RPMI7951 (cell line): ENCODE data around the gene SDK1. TPM values are rescaled to one million over a fixed set of nuclear protein-coding genes. Genes with fewer than 3 reads are reported as not detected.

Experiments
- DNase-seq: peaks from one replicate; pipeline ENCODE4 v3.0.0-alpha.2; 2012; ENCODE audit warnings: low read depth
- total RNA-seq: library from RNA; depleted of rRNA; stranded (reverse); fragments of >200 nt; shearing (Covaris generic); gene quantifications from 2 replicates; pipeline ENCODE4 v1.2.3, GENCODE V29; 2014

SDK1 gene
- total RNA-seq, 1 experiment from 2014 or later: 3.1 TPM

- no peak for DNase-seq
Measured at GRCh38 chr7:3412871-3413270, 111.8 kb downstream of the SDK1 start.

- no peak for DNase-seq
Measured at GRCh38 chr7:3415861-3416312, 114.8 kb downstream of the SDK1 start.

- no peak for DNase-seq
Measured at GRCh38 chr7:3416453-3416852, 115.4 kb downstream of the SDK1 start.

- no peak for DNase-seq
Measured at GRCh38 chr7:3425087-3425486, 124.0 kb downstream of the SDK1 start.

- DNase-seq: no peak
Measured at GRCh38 chr7:3426064-3426463, 125.0 kb downstream of the SDK1 start.

GRCh38 chr7:3427957-3428356, 126.9 kb downstream of the SDK1 start:
- peak; percentile 46 for DNase-seq

GRCh38 chr7:3429981-3430380, 128.9 kb downstream of the SDK1 start:
- no peak for DNase-seq

- DNase-seq: no peak
Measured at GRCh38 chr7:3430588-3430987, 129.5 kb downstream of the SDK1 start.

- no peak for DNase-seq
Measured at GRCh38 chr7:3431306-3431705, 130.3 kb downstream of the SDK1 start.

- DNase-seq: no peak
Measured at GRCh38 chr7:3432911-3433310, 131.9 kb downstream of the SDK1 start.

GRCh38 chr7:3434611-3435010, 133.6 kb downstream of the SDK1 start:
- no peak for DNase-seq

GRCh38 chr7:3436112-3436511, 135.1 kb downstream of the SDK1 start:
- DNase-seq: no peak

GRCh38 chr7:3436746-3437145, 135.7 kb downstream of the SDK1 start:
- peak; percentile 23 for DNase-seq

- DNase-seq: no peak
Measured at GRCh38 chr7:3437467-3437866, 136.4 kb downstream of the SDK1 start.

GRCh38 chr7:3438352-3438751, 137.3 kb downstream of the SDK1 start:
- DNase-seq: no peak

- DNase-seq: peak; percentile 69
Measured at GRCh38 chr7:3439333-3440030, 138.4 kb downstream of the SDK1 start.

GRCh38 chr7:3440509-3440908, 139.5 kb downstream of the SDK1 start:
- no peak for DNase-seq

GRCh38 chr7:3443716-3444115, 142.7 kb downstream of the SDK1 start:
- DNase-seq: no peak

- DNase-seq: no peak
Measured at GRCh38 chr7:3446786-3447185, 145.7 kb downstream of the SDK1 start.

- no peak for DNase-seq
Measured at GRCh38 chr7:3451701-3452100, 150.6 kb downstream of the SDK1 start.

GRCh38 chr7:3453398-3453797, 152.3 kb downstream of the SDK1 start:
- no peak for DNase-seq

- DNase-seq: no peak
Measured at GRCh38 chr7:3455806-3456595, 154.9 kb downstream of the SDK1 start.

GRCh38 chr7:3459111-3459510, 158.1 kb downstream of the SDK1 start:
- DNase-seq: no peak
